Measurements from ENCODE around the gene VPS52. TPM values are rescaled to one million over a fixed set of nuclear protein-coding genes. Genes with fewer than 3 reads are reported as not detected.
A peak's percentile ranks its signal among the peaks of the same experiment; 100 is the strongest.

VPS52 gene
- total RNA-seq, 1 experiment from 2014 or later = 58.2 TPM

DNA sequence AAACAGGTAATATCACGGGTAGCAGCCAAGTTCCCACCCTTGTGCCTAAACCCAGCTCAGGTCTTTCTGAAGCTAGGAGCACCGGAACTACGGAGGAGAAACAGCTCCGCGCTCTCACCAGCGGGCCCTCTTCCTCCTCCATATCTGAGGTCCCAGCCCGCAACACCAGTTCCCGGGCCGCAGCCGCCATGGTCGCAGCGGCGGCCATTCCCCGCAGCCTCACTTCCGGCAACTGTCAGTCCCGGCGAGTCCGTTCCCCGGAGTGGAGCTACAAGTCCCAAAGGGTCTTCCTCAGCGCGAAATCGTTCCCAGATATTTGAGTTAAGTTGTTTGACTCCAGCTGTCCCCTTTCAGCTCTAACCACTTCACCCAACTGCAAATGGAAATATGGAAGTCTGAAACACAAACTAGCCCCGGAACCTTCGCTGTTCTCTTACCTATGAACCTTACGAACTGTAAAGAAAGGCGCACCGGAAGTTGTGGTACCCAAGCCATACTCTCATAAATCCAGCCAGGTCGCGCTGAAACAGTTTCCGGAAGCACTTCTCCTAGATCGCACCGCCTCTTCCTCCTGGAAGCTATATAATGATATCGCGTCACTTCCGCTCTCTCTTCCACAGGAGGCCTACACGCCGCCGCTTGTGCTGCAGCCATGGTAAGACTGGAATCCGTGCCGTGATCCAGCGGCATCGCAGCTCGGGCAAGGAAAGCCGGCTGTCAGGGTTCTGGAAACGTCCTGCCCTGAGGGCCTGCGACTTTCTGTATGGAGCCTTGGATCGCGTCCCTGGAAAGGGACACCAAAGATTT, at the start of gene VPS52, which contains the start of gene RPS18 (continued):
- no peak for TF ChIP-seq CTCF (IDR thresholded peaks at IDR 0.05 in 2 of 3, conservative IDR thresholded peaks at IDR 0.05 in 1 of 3; ENCODE audit: borderline replicate concordance in 1 of 3, insufficient read depth in 1 of 3, low read depth in 2 of 3, low read length in 2 of 3)
- peak; percentile 85 for TF ChIP-seq ZFX (IDR thresholded peaks at IDR 0.05)

- Histone ChIP-seq H3K4me2 (ENCODE audit: low read length) (peak overlapping the region; percentile 100), H3K36me3 (ENCODE audit: control insufficient read depth in 1 of 2, insufficient read depth in 2 of 2, low read length in 2 of 2) (peaks cover 22 to 29% of the 10 kb centered on the region in 2 experiments; a peak in 3 of 4 replicates), H3K9me2 (ENCODE audit: insufficient read depth) (no peaks in the 10 kb centered on the region), H3K9me3 (ENCODE audit: control insufficient read depth in 1 of 2, insufficient read depth in 1 of 2, low read depth in 1 of 2, low read length in 2 of 2) (no peaks in the 10 kb centered on the region), H3K79me2 (ENCODE audit: insufficient read depth, low read length) (peaks cover 41% of the 10 kb centered on the region), H3K9ac (ENCODE audit: low read length) (peak overlapping the region; percentile 94; the same call in 1 of the 2 replicates), H2AFZ (ENCODE audit: low read depth, low read length, poor library complexity, severe bottlenecking) (no peak overlapping the region), H4K20me1 (ENCODE audit: insufficient read depth) (no peaks in the 10 kb centered on the region), H3K27ac (ENCODE audit: low read depth, low read length) (peak overlapping the region; percentile 57; the same call in 1 of the 2 replicates), H3K4me1 (ENCODE audit: control insufficient read depth in 1 of 2, insufficient read depth in 2 of 2, low read length in 2 of 2) (peaks cover 30 to 60% of the 10 kb centered on the region in 2 experiments), H3K27me3 (ENCODE audit: insufficient read depth, low read length) (no peaks in the 10 kb centered on the region), H3K4me3 (replicated peaks in 1 of 2; ENCODE audit: low read depth in 1 of 2, low read length in 2 of 2) (peak overlapping the region in 1 of 2 experiments; percentile 86; a peak in 2 of 4 replicates)
- ATAC-seq (no peak), DNase-seq (ENCODE audit: low read depth, low spot score) (no peak)
- TF ChIP-seq ZBTB33 (IDR thresholded peaks at IDR 0.05; ENCODE audit: extremely low read depth, insufficient replicate concordance, low read length) (no peak), CEBPB (IDR thresholded peaks at IDR 0.05; ENCODE audit: low read depth) (no peak)
- BruUV-seq (replicated peaks) = no TSS peak
- POLR2A ChIA-PET = no interaction called here
- RAD21 ChIA-PET (ENCODE audit: low non-redundant PET in 1 of 2, low total read pairs in 2 of 2, uncharacterized antibody in 2 of 2, unreplicated experiment in 2 of 2) = no interaction called here
- intact Hi-C loops (cut with micrococcal nuclease) = no loop called here
- CTCF ChIA-PET = no interaction called here
These were observed 49.6 kb upstream of the VPS52 start for GRCh38 chr6:33321227-33321626.

Measured in HCT116 (cell line).